HG02938 (cell line): ENCODE measurements around the gene NR1H2.

Source experiments
- ATAC-seq: cut with Tn5 transposase; IDR thresholded peaks from one replicate; pipeline ENCODE4 v1.9.1; 2021; ENCODE audit warnings: mild to moderate bottlenecking, moderate library complexity; ENCODE audit not compliant: unreplicated experiment

The NR1H2 gene

DNA sequence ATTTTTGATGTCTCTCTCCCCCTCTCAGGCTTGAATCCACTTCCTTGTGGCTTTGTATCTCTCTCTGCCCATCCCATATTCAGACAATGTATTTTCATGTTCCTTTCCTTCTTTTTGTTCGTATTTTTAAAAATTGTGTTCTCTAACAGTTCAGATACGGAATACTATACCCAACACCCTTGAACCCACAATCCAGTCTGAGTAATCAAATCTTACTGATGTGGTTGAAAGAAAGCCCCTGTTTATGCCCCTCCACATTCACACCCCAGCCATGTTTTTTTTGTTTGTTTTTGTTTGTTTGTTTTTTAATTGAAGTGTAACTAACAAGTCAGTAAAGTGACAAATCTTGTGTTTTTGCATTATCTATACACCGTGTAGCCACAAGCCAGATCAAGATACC lies 43.9 kb downstream of the NR1H2 start:
- no peak for ATAC-seq

DNA sequence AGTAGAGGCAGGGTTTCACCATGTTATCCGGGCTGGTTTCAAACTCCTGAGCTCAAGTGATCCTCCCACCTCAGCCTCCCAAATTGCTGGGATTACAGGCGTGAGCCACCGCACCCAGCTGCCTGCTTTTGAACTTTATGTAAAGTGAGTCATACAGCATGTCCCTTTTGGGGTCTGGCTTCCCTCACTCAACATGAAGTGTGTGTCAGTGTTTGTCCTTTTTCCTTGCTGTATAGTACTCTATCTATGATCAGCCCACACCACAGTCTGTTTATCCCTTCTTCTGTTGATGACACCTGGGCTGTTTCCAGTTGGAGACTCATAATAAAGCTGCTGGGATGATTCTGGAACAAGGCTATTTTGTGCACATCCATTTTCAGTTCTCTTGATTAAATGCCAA lies 44.6 kb downstream of the NR1H2 start:
- no peak for ATAC-seq

DNA sequence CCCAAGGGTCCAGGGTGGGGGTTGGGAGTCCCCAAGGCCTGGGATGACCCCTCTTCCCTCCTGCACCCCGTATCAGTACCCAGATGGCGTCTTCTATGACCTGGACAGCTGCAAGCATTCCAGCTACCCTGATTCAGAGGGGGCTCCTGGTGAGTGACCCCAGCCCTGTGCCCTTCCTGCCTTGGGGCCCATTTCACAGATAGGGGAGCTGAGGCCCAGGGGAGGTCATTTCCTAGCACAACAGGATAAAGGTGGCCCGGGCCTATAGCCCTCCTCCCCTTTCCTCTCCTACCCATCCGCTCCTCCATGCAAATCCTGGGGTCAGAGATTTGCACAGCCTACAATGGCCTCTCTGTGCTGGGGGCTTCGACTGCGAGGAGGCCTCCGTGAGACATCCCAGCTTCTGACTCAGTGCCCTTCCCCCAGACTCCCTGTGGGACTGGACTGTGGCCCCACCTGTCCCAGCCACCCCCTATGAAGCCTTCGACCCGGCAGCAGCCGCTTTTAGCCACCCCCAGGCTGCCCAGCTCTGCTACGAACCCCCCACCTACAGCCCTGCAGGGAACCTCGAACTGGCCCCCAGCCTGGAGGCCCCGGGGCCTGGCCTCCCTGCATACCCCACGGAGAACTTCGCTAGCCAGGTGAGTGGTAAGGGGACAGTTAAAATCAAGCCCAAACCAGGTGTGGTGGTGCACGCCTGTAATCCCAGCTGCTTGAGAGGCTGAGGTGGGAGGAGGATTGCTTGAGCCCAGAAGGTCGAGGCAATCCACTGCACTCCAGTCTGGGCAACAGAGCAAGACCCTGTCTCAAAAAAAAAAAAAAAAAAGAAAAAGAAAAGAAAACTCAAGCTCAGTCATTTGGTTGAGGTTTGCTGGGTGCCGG lies 46.4 kb downstream of the NR1H2 start:
- no peak for ATAC-seq

DNA sequence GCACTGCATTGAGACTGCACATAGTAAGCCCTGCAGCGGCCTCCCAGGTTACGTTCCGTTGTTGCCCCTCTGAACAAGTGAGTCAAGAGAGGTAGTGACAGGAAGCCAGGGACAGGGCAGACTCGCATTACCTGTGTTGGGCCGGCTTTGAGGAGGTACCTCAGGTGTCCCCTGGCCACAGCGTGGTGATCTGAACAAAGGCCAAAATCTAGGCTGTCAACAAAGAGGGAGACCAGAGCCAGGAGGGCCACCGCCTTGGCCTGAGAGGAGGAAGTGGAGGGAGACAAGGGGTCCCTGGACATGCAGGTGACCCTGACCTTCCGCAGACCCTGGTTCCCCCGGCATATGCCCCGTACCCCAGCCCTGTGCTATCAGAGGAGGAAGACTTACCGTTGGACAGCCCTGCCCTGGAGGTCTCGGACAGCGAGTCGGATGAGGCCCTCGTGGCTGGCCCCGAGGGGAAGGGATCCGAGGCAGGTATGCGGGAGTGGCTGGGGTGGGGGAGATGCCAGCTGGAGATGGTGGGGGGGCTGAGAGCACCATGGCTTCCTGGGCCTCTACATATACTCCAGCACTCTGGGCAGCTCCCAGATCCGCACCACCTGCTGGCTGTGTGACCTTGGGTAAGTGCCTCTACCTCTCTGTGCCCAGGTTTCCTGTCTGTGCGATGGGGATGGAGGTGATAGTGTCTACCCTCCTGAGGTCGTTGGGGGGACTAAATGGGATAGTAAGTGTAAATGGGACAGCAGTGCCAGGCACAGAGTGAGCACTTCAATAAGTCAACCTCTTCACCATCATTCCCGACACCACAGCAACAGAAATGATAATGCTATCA lies 47.2 kb downstream of the NR1H2 start:
- ATAC-seq = no peak

DNA sequence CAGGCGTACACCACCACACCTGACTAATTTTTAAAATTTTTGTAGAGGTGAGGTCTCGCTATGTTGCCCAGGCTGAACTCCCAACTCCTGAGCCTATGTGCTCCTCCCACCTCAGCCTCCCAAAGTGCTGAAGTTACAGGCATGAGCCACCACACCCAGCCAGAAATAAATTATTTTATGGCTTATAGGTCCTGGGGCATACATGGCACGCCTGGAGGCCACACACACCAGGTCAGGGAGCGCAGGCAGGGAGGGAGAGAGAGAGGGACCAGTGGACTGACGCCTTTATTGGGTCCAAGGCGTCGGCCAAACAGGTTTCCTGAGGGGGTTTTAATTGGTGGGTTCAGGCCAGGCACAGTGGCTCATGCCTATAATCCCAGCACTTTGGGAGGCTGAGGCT lies 49.3 kb downstream of the NR1H2 start:
- no peak for ATAC-seq

DNA sequence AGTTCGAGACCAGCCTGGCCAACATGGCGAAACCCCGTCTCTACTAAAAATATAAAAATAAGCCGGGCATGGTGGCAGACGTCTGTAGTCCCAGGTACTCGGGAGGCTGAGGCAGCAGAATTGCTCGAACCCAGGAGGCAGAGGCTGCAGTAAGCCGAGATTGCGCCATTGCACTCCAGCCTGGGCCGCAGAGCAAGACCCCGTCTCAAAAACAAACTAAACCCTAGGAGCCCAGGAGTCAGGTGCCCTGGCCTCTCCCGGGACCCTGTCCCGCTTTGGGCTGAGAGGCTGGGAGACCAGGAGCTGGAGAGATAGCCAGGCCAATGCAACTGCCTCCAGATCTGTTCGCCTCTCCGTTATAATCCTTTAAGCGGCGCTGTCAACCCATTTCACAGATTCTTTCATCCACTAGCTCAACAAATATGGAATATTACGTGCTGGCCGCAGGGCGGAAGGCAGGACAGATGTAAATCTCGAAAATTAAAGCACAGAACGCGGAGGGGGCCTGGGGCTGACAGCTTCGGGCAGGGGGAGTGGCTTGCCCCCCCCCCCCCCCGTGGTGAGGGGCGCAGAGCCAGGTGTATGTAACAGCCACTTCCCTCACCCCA lies 51.2 kb downstream of the NR1H2 start:
- ATAC-seq = no peak

DNA sequence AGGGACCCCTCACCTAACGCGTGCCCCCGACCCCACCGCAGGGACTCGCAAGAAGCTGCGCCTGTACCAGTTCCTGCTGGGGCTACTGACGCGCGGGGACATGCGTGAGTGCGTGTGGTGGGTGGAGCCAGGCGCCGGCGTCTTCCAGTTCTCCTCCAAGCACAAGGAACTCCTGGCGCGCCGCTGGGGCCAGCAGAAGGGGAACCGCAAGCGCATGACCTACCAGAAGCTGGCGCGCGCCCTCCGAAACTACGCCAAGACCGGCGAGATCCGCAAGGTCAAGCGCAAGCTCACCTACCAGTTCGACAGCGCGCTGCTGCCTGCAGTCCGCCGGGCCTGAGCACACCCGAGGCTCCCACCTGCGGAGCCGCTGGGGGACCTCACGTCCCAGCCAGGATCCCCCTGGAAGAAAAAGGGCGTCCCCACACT lies 51.8 kb downstream of the NR1H2 start:
- ATAC-seq = no peak

DNA sequence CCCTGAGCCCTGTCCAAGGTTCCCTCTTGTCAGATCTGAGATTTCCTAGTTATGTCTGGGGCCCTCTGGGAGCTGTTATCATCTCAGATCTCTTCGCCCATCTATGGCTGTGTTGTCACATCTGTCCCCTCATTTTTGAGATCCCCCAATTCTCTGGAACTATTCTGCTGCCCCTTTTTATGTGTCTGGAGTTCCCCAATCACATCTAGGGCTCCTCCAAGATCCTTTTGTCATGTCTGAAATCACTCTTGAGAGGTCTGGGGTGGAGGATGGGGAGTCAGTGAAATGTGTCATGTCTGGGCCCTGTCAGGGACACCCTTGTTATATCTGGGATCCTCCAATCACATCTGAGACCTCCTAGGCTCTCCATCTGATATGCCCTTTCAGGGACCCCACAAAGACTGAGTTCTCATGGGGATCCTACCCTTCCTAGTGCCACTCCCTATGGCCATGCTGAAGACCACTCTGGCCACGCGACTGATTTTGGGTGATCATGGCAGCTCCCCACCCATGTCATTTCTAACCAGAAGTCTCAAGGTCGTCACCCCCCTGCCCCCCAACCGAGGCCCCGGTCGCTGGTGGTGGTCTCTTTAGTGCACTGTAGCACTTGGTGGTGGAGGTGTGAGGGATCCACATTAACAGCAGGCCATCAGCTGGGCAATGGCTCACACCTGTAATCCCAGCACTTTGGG lies 52.7 kb downstream of the NR1H2 start:
- no peak for ATAC-seq

DNA sequence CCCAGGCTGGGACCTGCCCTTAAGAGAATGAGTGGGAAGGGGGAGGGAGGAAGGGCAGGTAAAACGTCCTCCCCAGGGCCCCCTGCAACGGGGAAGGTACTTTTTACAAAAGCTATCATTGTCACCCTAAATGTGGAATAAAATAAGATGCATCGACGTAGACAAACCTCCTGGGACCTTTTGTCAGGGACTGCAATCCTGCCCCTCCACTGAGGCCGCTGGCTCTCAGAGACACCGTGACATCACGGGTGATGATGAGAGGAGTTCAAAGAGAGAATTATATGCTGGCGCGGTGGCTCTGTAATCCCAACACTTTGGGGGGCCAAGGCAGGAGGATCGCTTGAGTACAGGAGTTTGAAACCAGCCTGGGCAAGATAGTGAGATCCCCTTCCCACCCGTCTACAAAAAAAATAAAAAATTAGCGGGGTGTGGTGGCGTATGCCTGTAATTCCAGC lies 54.7 kb downstream of the NR1H2 start:
- no peak for ATAC-seq

DNA sequence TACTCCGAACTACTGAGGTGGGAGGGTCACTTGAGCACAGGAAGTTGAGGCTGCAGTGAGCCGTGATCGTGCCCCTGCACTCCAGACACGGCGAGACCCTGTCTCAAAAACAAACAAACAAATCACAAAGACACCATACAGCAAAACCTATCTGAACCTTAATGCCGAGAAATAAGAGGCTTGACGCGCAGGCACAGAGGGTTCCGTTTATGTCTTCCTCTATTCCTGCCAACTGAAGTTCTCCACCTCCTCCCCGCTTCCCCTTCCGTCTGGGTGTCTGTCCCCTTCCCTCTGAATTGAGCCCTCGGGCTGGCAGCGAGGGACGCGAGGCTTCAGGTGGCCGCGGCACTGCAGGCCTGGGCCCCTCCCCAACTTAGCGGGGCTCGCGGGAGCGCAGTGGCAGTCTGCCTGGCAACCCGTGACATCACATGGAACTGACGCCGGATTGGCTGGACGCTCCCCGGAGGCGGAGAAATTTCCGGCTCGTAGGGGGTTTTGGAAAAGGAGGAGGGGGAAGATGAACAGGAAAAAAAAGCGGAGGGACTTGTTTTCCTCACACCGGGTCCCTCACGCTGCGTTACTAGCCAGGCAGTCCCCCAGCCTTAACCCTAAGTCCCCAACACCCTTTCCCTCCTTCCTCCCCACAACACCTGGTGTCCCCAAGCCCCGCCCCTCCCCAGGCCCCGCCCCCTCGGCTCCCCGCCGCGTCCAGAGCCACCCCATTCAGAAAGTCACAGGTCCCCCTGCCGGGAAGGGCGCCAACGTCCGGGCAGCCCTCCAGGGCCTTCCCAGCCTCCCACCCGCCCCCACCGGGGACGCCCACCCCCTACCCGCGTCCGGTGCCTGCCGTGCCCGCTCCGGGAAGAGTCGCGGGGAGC lies 55.3 kb downstream of the NR1H2 start:
- ATAC-seq = peak; percentile 64

DNA sequence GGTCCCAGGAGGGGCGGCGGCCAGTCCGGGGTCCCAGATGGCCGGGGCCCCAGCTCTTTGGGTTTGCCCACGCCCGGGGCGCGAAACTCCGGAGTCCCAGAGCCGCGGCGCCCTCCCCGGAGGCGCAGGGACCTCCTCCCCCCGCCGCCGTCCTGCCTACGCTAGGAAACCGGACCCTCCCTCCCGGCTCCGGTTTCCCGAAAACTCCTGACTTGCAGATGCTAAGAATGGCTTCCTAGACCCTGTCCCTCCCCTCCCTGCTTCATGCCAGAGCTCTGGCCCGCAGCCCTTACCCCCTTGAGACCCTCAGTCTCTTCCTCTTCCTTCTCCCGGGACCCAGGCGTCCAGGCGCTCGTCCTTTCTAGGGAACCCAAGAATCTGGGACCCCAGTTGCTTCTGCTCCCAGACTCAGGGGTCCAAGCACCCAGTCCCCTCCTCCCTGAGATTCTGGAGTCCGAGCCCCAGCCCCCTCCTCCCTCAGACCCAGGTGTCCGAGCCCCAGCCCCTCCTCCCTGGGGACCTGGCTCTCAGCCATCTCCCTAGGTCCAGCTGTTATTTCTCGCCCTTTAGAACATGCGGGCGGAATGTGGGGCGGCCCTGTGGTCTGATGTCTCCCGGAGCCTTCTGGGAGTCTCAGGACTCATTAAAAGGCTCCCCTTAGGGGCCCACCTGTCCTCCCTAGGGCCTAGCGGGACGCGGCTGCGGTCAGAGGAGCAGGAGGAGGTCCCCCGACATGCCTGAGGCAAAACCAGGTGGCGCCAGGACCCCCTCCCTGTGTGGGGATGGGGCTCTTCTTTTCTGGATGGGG lies 56.2 kb downstream of the NR1H2 start, which contains the start of gene MYBPC2:
MYBPC2 (plus strand) TSS at position 672 of the 808 bp plus-strand sequence; CDS start at position 734, 62 bp downstream.
- no peak for ATAC-seq
